Hippocampal formation (tissue), 2 donors: ENCODE results near the gene FAM204A.

Experiments used
- DNase-seq, 2 donors: peaks; one replicate each; lab custom pipeline; 2025; lab: John Stamatoyannopoulos, UW

Gene FAM204A

DNA sequence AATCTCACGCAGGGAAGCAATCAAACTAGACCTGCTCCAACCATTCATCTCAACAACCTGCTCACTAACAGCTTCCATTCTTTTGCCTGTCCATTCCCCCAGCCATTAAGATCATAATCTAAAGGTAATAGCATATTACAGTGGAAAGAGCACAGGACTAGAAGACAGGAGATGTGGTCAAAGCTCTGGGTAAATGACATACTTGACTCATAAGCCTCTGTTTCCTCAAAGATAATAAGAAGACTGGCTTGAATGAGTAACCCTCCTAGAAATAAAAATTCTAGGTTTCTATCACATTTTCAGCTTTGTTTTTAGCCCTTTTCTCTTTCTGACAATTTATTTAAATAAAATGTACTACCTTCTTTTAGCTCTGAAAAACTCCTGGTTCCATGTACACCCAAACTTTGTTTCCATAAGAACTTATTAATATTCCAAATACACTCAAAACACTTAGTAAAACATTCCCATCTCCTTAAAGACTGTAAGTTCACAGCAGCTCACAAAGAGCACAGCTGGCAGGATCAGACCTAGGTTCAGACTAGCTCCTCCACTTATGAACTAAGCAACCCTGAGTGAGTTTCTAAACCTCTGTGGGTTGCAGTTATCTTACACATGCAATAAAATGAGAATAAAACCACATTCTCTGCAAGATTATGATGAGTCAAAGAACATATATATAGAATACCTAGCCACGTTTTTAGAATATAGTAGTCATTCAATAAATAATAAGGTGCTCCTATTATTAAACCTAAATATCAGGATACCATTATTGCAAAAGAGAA, 11.6 kb downstream of the FAM204A start:
- no peak for DNase-seq

DNA sequence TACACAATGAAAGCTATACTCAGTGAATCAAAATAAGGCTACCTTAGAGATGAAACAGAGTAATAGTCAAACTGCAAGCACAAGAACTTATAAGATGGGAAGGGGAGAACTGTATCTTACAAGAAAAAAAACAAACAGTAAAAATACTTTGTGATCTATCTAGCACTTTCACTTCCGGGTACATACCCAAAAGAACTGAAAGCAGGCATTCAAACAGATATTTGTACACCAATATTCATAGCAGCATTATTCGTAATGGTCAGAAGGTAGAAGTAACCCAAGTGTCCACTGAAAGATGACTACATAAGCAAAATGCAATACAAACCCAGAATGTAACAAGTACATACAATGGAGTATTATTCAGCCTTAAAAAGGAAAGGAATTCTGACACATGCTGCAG, 18.0 kb downstream of the FAM204A start:
- no peak for DNase-seq

DNA sequence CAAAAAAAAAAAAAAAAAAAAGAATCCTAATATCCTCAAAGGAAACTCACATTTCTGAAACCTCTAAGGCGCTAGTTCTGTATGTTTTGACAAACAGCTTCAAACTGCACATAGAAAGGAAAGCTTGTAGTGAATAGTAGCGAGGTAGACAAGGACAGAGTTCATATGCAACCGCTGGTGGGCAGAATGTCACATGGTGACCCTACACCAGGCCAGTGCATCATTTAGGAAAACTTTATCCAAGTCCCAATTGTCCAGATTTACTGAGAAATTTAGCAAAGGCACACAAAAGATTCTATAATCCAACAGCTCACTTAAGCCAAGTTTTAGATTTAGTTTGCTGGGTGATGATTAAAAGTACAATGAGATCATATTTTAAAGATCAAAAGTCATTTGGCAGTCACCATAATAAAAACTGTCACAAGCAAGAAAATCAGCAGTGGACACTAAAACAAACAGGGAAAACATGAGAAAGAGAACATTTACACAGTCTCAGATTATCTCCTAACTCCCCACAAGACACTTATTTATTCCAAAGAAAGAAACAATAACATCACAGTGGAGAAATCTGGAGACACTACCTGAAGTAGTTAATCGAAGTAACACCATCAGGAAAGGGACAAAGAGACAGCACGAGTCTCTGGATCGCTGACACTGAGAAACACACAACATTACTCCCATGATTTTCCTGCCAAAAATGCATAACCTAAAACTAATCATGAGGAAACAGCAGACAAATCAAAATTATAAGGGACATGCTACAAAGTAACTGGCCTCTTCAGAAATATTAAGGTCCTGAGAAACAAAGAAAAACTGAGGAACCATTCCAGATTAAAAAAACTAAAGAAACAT, 20.2 kb downstream of the FAM204A start:
- no peak for DNase-seq

DNA sequence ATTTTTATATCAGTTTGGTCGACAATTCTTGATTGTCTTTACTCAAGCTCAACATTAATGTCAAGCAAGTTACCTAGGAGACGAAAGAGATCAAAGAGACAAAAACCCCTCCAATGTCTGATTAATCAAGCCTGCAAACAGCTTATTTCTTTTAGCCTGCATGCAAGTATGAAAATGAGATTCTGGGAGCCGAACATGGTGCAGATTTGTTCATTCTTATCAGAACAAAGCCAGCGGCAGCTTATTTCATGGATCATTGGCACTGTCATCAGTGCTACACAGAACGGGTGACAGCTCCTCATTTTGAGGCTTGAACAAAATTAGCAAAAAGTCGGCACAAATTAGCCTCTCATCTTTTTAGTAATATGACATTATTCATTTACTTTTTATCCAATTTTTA, 26.5 kb downstream of the FAM204A start:
- DNase-seq = no peak

DNA sequence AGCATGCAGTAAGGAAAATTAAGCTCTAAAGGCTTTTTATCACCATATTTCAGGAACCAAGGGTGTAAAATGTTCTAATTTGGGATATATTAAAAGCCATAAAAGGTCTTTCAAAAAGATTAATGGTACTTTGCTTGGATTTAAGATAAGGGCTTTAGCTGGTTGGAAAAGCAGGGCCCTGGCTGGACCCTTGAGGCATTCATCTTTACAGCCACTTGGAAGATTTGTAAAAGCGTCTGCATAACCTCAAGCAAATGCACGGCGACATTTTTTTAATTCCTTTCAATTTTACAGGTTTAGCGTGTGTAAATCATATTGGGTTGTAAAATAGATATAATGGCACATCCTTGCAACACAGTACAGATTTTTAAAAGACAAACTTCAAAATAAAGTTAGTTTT, 27.2 kb downstream of the FAM204A start:
- no peak for DNase-seq

DNA sequence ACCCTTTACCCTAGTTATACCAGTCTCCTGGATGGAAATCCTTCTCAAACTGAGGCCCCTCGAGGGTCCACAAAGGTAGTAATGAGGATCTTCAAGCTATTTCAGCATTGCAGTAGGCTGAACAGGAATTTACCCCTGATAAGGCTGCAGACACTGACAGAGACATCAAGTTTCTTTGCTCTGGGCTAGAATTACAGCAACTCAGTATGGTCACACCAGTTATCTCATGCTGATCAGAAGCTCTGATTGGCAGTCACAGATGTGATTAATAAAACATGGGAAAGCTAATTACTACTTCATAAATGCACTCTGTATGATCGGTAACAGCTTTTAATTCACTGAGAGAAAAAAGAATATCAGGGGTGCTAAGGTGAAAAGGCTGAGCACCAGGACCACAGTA, 30.6 kb downstream of the FAM204A start:
- no peak for DNase-seq

DNA sequence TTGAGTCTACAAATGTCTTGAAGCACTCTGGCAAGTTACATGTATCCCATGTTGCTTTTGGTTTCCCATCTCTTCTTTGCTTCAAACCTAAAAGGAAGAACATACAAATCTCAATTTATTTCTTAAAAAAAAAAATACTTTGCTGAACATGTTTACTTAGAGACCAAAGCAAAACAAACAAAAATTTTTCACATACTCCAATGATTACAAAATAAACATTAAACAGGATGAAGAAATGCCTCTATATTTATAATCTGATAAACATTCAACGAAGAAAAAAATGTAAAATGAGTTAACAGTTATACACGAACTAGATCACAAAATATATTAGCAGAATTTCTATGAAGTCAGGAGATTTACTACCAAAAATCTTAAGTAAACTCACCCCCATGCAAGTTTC, 31.3 kb downstream of the FAM204A start:
- no peak for DNase-seq

DNA sequence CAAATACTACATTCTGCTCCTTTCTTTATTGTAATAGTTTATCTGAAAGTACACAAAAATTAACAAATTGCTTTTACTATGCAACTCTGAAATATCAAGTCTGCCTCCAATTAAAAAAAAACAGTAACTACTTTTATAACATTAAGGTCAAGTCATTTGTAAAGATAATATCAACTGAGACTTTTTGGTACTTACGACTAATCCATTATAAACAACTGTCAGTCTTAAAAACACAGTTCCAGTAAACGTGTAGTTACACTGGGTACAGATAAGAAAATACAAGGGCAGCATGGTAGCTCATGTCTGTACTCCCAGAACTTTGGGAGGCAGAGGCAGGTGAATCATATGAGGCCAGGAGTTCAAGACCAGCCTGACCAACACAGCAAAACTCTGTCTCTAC, 32.2 kb downstream of the FAM204A start:
- no peak for DNase-seq

DNA sequence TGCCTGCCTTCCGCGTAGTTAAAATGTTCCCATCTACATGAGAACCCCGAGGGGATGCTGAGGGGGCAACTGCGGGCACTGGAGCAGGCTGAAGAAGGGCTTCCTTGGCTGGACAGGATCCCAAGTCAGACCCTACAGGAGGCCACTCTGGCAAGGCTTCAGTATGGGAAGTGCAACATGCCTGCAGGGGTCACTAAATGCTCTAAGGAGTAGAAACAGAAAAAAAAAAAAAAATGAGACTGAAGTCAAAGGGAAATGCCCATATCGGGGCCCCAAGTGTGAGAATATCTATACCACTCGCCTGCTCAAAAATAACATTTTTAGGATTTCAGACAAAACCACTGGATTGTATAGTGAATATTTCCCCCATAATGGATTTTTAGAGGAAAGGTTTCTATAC, 33.5 kb downstream of the FAM204A start:
- no peak for DNase-seq

DNA sequence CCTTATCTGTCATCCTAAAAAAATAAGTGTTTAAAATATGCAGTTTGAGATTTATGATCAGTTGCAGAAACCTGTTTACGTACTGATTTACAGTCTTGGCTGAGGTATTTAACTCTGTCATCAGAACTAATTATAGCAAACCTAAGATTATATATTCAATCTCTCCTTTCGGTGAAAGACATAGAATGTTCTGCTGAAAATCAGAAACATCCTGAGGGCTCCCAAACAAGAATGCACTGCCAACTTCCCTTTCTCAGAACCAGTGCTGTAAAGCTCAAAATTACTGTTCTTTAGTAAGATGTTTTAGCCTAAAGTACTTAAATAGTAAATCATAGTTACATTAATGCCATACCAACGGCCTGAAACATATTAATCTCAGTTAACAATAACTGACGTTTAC, 34.3 kb downstream of the FAM204A start:
- DNase-seq = no peak

DNA sequence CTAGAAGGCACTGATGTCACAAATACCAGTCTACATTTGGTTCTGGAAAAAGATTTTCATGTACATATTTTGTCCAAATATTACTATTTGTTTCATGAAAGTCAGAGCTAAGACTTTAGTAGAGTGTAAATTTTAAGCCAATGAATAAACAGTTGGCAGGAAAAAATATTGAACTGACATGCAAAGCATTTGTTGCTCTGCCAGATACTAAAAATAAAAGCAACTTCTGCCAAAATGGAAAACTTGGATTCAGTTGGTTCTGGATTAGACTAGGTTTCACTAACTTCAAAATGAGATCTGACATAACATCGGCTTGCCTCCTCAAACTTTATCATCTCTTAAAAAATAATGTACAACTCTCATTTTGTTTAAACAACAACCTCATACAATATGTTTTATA, 34.9 kb downstream of the FAM204A start:
- peak in 1 of 2 donors; percentile 23 for DNase-seq

DNA sequence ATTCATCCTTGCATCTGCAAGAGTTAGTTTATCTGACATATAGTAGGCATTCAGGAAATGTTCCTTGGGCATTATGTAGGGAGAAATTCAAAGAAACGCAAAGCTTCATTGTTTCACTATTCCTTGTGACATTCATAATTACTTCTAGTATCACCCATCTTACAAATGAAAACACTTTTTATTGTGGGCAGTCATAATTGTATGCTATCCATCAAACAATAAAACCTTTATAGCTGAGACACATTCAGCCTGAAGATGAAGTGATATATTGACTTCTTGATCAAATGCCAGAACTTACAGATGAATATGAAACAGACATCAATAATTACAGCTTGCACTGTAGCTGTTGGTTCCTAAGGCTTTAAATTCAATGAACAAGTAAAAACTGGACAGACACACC, 36.4 kb downstream of the FAM204A start:
- no peak for DNase-seq

DNA sequence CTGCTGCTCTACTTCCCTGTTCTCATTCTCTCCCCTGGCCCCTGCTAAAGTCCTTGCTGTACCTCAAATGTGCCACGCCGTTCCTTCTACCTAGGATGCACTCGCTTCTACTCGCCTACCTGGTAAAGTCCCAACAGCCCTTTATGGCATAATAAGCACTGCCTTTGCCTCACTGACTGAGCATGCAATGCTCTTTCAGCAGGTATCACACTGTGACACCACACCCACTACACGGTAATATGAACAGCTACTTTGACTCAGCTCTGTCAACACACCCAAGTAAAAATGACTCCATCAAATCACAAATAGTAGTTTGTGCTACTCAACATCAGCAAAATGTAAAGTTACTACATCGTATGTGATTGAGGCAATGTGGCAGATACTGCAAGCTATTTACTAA, 37.6 kb downstream of the FAM204A start:
- DNase-seq = no peak

DNA sequence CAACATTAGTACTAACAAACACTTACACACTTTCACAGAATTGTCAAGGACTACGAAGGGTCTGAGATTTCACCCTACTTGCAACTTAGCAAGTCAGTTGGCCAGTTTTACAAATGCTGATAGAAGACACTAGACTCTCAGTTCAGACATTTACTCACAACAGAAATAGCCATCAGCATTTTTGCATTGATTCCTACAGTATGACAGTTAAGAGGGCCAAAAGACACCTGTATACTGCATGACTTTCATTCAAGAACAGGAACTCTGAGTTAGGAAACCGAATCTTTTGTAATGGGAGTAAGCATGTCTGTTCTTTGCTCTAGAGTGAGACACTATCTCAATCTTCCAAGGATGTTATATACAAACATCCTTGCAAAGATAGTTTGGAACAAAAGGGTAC, 40.9 kb downstream of the FAM204A start:
- DNase-seq = no peak

DNA sequence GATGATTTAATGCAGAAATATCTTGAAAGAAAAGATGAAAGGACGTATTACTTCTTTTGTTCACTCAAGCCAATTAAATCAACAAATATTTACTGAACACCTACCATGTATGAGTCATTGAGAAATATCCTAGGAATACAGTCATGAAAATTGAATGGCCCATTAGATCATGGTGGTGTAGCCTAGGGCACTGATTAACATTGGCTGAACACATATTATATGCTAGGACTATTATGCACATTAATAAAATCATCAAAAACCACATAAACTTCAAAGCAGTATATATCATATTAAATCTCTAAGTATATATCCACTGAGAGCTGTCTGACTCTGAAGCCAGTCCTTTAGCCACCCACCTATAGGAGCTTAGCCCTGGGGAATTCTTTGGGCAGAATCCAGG, 41.8 kb downstream of the FAM204A start:
- DNase-seq = no peak

DNA sequence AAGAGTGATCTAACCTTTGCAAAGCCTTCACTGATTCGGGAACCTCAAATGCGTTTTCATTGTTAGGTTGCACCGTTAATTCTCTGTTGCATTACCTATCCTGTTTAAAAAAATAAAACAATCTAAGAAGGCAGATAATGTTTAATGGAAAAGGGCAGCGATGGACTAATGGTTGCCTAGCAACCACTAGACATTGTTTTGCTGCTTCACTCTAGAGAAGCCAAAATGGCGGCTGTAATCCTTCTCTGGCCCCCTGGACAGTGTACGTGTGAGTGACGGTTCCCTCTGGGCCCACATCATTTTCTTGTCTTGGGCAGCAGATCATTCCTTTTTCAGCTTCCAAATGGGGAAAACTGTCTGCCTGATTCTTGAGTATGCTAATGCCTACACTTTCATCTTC, 43.3 kb downstream of the FAM204A start:
- no peak for DNase-seq

DNA sequence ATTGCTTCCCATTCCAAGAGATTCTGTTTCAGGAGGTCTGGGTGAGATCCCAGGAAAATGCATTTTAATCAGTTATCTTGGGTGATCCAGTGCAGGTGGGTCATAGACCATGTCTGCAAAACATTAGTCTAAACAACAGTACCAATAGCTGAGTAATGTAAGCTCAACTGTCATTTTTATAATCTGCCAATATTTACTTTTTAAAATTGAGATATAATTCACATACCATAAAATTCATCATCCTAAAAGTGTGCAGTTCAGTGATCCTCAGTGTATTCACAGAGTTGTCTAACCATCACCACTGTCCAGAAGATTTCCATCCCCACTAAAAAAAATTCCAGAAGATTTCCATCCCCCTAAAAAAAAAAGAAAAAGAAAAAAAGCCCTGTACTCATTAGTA, 51.0 kb downstream of the FAM204A start:
- DNase-seq = no peak

DNA sequence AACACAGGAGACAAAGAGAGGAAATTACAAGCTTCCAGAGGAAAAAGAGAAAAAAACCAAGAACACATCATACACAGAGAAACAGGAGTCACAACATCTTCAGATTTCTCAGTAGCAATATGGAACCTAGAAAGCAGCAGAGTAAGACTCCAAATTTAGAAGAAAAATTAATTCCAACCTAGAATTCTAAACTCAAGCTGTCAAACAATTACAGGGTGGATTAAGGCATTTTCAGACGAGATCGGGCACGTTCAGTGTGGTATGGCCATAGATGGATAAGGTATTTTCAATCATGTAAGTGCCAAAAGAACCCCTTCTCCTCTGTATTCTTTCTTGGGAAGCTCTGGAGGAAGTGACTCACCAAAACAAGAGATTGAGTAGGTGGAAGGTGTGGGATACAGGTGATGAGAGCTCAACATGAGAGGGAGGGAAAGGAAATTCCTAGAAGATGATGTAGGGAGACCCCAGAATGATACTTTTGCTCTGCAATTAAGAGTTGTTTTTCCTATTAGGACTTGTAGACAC, 51.6 kb downstream of the FAM204A start:
- DNase-seq = no peak

DNA sequence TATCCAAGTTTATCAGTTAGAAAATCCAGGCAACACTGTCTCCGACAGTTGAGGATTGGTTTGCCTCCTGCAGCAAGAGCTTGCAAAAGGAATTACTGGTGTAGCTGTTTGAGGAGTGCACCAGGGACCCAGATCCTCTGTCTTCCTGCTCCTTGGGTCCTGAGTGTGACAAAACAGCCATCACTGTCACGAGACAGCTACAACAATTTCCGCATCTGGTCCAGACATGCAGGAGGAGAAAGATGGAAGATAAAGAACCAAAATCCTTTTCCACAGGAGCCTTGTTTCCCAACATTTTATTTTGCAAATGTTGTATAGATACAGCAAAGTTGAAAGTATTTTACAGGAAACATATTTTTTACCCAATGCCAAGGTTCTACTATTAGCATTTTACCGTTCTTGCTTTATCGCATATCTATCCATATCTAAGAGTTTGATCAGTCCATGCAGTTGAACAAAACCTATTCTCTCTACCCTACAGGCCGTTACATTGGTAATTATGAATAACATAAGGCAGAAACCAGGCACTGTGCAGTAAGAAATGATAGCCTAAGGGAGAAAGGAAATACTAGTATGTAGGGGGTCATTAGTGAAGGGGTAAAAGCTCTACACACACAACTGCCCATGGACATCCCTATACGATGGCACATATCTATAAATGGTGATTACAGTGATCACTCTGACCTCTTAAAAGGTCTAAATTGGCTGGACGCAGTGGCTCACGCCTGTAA, 54.9 kb downstream of the FAM204A start:
- no peak for DNase-seq

DNA sequence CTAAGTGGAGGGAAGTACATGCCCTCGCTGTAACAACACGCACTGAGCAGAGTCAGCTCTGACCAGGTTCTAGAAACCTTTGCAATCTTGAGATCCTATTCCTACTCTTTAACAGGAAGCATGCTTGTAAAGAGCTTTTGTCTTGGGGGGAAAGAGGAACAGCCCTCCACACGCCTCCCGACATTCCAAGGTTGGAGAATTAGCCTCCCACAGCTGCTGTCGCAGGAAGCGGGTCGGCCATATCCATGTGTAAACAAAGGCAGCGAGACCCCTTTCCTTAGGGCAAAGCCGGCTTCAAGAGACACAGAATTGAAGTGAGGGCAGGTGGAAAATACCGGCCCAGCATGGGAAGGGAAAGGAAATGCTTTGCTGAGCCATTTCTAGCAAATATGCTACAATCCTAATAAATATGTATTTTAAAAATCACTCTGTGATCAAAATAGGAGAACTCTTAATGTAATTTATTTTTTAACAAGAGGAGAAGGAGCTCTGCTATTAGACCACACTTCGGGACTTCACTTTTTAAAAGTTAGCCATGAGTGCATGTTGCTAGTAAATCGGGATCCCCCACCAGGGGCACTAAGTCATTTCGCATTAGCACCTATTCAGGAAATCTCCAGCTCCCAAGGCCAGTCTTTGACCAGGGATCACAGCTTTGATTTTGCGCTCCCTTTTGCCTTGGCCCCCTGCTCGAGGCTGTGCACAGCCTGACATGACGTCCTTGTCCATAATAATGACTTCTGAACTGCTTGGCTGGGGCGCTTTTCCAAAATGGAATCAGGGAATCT, 55.9 kb downstream of the FAM204A start:
- no peak for DNase-seq

DNA sequence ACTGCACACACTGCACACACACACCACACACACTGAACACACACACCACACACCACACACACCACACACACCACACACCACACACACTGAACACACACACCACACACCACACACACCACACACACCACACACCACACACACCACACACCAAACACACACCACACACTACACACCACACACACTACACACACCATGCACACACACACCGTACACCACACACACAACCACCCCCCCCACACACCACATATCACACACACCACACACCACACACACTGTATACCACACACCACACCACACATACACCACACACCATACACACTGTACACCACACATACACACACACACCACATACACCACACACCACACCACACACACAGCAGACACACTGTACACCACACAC, 59.5 kb downstream of the FAM204A start:
- DNase-seq = no peak

DNA sequence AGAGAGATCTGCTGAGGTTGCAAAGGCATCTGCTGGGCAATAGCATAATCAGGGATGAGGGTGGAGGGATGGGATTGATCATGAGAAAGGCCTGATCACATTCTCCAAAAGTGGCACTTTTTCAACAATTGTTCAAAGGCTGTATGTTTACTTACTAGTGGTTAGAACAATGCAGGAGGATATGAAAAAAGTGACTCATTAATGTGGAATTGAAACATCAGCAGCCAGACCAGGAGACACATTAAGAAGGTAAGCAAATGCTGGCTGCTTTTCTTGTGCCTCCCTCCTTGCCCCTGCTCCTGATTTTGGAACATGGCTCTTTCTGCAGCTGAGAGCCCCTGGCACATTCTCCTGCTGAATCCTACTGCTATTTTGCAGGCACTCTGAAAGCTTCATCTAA, 63.5 kb downstream of the FAM204A start:
- DNase-seq = no peak
